HEK293T (cell line): ENCODE results near the gene TUBB4A.
A peak's percentile ranks its signal among the peaks of the same experiment; 100 is the strongest.

Experiments used
- CTCF ChIA-PET: fragments of 350-600 bp; formaldehyde crosslinking; extraction: SDS; loops from one replicate; lab custom pipeline; 2021; ENCODE audit warnings: antibody characterized with exemption, inconsistent platforms; lab: Yijun Ruan, JAX
- POLR2A ChIA-PET: fragments of 350-600 bp; formaldehyde crosslinking; extraction: SDS; loops from one replicate; lab custom pipeline; 2020; ENCODE audit warnings: antibody characterized with exemption, inconsistent platforms; lab: Yijun Ruan, JAX
- DNase-seq: peaks from one replicate; pipeline ENCODE4 v3.0.0; 2012; ENCODE audit warnings: mixed read lengths; ENCODE audit errors: extremely low spot score
- ARNT ChIP-seq: fragments of 450-650 bp; IDR thresholded peaks from 2 replicates; pipeline ENCODE4 v1.6.1; 2017; ENCODE audit warnings: mild to moderate bottlenecking
- BHLHE40 ChIP-seq: fragments of 450-650 bp; IDR thresholded peaks from 2 replicates; pipeline ENCODE4 v1.6.1; 2016; ENCODE audit warnings: mild to moderate bottlenecking, moderate library complexity, borderline replicate concordance
- CTBP1 ChIP-seq: fragments of 450-650 bp; IDR thresholded peaks from 2 replicates; pipeline ENCODE4 v1.6.1; 2016; ENCODE audit warnings: borderline replicate concordance
- ELF4 ChIP-seq: fragments of 450-650 bp; IDR thresholded peaks from 2 replicates; pipeline ENCODE4 v1.6.1; 2017; ENCODE audit warnings: antibody characterized with exemption
- FOXA1 ChIP-seq: fragments of 450-650 bp; IDR thresholded peaks from 2 replicates; pipeline ENCODE4 v1.6.1; 2016; ENCODE audit warnings: mild to moderate bottlenecking
- FOXK2 ChIP-seq: fragments of 450-650 bp; IDR thresholded peaks from 2 replicates; pipeline ENCODE4 v1.6.1; 2016; ENCODE audit warnings: mild to moderate bottlenecking
- FOXM1 ChIP-seq: fragments of 450-650 bp; IDR thresholded peaks from 2 replicates; pipeline ENCODE4 v1.6.1; 2017; ENCODE audit warnings: mild to moderate bottlenecking, borderline replicate concordance
- HDGF ChIP-seq: fragments of 450-650 bp; IDR thresholded peaks from 2 replicates; pipeline ENCODE4 v1.6.1; 2017; ENCODE audit warnings: antibody characterized with exemption, borderline replicate concordance
- L3MBTL2 ChIP-seq: fragments of 450-650 bp; conservative IDR thresholded peaks from 2 replicates; pipeline ENCODE4 v1.6.1; 2016; ENCODE audit warnings: mild to moderate bottlenecking
- LEF1 ChIP-seq: fragments of 450-650 bp; IDR thresholded peaks from 2 replicates; pipeline ENCODE4 v1.6.1; 2017; ENCODE audit warnings: mild to moderate bottlenecking, borderline replicate concordance
- NFRKB ChIP-seq: fragments of 450-650 bp; IDR thresholded peaks from 2 replicates; pipeline ENCODE4 v1.6.1; 2016; ENCODE audit warnings: mild to moderate bottlenecking, moderate library complexity
- SP1 ChIP-seq: fragments of 450-650 bp; IDR thresholded peaks from 2 replicates; pipeline ENCODE4 v1.6.1; 2017
- SUZ12 ChIP-seq: fragments of 450-650 bp; IDR thresholded peaks from 2 replicates; pipeline ENCODE4 v1.6.1; 2016; ENCODE audit warnings: mild to moderate bottlenecking
- TARDBP ChIP-seq: fragments of 450-650 bp; IDR thresholded peaks from 2 replicates; pipeline ENCODE4 v1.6.1; 2016
- ZNF384 ChIP-seq: fragments of 450-650 bp; IDR thresholded peaks from 2 replicates; pipeline ENCODE4 v1.6.1; 2016
- TF ChIP-seq, protein P1 (sequence below): fragments of 450-650 bp; IDR thresholded peaks from 2 replicates; pipeline ENCODE4 v1.6.1; 2016

The TUBB4A gene

GRCh38 chr19:6519289-6519688 lies 17.2 kb upstream of the TUBB4A start:
- ChIA-PET CTCF (no interaction called here), POLR2A (interaction anchor here (2.9 kb wide), 1 partner anchor 12 kb away, joined by 14 read pairs; the partner anchor contains the start of gene TNFSF9)
- TF ChIP-seq L3MBTL2 (no peak), SP1 (no peak), ARNT (no peak), ZNF384 (no peak), FOXK2 (no peak), LEF1 (no peak), ELF4 (no peak), HDGF (no peak)
- TF ChIP-seq, protein P1, sequence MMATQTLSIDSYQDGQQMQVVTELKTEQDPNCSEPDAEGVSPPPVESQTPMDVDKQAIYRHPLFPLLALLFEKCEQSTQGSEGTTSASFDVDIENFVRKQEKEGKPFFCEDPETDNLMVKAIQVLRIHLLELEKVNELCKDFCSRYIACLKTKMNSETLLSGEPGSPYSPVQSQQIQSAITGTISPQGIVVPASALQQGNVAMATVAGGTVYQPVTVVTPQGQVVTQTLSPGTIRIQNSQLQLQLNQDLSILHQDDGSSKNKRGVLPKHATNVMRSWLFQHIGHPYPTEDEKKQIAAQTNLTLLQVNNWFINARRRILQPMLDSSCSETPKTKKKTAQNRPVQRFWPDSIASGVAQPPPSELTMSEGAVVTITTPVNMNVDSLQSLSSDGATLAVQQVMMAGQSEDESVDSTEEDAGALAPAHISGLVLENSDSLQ = no peak
- DNase-seq = no peak

DNA sequence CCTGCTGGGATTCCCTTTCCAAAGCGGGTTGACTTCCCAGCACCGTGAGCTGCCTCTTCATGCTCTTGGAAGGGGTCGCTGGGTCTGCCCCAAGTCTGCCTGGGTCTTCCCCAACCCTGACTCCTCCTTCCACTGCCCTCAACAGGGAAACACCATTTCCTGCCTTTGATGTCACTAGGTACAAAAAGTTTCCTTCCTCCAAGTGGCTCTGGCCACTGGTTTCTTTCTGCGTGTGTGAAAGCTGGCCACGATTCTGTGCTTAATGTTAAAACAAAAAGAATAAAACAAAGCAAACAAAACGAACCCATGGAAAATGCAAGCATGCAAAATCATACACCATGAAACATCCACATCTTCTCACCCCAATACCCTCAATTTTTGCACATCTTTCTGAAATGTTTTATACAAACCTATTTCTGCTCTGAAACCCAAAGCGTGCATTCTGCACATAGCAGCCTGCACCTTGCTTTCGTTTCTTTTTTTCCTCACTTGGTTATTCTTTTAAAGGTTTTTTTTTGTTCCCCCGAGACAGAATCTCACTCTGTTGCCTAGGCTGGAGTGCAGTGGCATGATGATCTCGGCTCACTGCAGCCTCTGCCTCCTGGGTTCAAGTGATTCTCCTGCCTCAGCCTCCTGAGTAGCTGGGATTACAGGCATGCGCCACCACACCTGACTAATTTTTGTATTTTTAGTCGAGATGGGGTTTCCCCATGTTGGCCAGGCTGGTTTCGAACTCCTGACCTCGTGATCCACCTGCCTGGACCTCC lies 16.2 kb upstream of the TUBB4A start:
- POLR2A ChIA-PET = no interaction called here
- DNase-seq = no peak
- TF ChIP-seq ELF4 = no peak
- TF ChIP-seq ARNT = no peak
- no peak for TF ChIP-seq FOXK2
- no peak for TF ChIP-seq FOXA1
- CTCF ChIA-PET = no interaction called here

DNA sequence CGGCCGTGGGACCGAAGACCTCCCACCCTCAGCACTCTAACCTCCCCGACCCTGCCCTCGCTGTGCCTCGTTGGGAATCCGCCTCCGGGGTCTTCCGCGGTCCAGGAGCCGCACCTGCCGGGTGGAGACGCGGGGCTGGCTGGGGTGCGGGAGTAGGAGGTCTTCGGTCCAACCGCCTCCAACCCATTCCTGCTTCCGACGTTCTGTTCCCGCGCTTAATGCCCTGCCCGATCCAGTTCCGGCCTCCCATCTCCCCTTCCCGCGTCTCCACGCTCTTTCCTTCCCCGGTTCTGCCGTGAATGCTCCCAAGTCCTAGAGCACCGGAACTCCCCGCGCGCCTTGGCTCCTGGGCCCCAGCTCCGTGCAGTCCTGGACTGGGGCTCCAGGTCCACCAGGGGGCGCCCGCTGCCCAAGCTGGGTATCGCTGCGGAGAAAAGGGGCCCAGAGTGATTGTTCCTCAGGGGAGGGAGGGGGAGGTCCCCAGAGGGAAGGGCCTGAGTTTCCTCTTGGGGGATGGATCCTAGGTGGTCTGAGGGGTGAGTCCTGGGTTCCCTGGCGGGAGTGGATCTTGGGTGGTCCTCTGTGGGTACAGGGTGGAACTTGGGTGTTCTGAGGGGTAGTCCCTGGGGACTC lies 14.7 kb upstream of the TUBB4A start:
- peak; percentile 90 for DNase-seq
- POLR2A ChIA-PET = interaction anchor here (0.7 to 2.0 kb wide), 6 partner anchors 11 to 221 kb away, joined by 3 to 16 read pairs (median 3); partner anchors contain the start of genes GPR108, KHSRP and TNFSF9
- TF ChIP-seq CTBP1 (no peak), BHLHE40 (no peak), HDGF (no peak), L3MBTL2 (peak; percentile 85), SUZ12 (no peak), SP1 (no peak), ELF4 (no peak), TARDBP (no peak), FOXK2 (no peak)
- CTCF ChIA-PET = interaction anchor here (0.6 to 1.6 kb wide), 8 partner anchors 22 to 391 kb away, joined by 3 to 4 read pairs (median 3); no protein-coding TSS in a partner anchor

GRCh38 chr19:6516018-6516658 lies 14.0 kb upstream of the TUBB4A start:
- ChIA-PET POLR2A (interaction anchor here (0.7 to 2.0 kb wide), 6 partner anchors 12 to 222 kb away, joined by 3 to 16 read pairs (median 3); partner anchors contain the start of genes GPR108, KHSRP and TNFSF9), CTCF (interaction anchor here (0.6 to 1.6 kb wide), 8 partner anchors 22 to 390 kb away, joined by 3 to 4 read pairs (median 3); no protein-coding TSS in a partner anchor)
- DNase-seq = peak; percentile 97
- TF ChIP-seq LEF1 (no peak), L3MBTL2 (no peak), SP1 (peak; percentile 57), BHLHE40 (no peak), FOXK2 (no peak), ZNF384 (no peak), SUZ12 (no peak), FOXA1 (no peak), ARNT (no peak), TARDBP (peak; percentile 77; the same call in 1 of the 2 replicates), NFRKB (no peak), ELF4 (no peak)
- TF ChIP-seq, protein P1 = peak; percentile 97

DNA sequence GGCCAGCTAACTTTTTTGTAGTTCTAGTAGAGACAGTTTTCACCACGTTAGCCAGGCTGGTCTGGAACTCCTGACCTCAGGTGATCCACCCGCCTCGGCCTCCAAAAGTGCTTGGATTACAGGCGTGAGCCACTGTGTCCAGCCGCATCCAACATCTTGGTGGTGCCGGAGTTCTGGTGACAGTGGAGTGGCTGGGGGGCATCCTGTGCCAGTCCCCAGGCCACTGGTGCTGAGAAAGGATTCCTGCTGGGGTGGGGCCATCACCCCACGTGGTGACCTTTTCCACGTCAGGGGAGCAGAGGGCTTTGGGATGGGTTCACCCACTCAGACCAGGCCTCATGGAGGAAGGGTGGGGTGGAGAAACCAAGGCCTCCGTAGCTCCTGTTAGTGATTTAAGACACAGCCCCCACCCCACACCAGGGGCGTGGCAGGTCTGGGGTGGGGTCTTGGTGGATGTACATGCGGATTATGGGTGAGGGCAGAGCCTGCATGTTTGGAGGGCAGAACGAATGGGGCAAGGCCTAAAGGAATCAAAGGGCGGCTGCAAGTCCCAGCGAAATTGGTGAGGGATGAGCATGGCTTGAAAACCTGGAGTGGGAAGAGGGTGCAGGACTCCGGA lies 12.9 kb upstream of the TUBB4A start:
- TF ChIP-seq, protein P1 = no peak
- TF ChIP-seq SUZ12 (no peak), ARNT (no peak), BHLHE40 (no peak), TARDBP (no peak), FOXK2 (no peak), ZNF384 (no peak)
- DNase-seq = no peak
- POLR2A ChIA-PET = no interaction called here
- CTCF ChIA-PET = no interaction called here

- ChIA-PET CTCF (no interaction called here), POLR2A (no interaction called here)
- no peak for DNase-seq
- TF ChIP-seq ZNF384 (no peak), FOXM1 (no peak), BHLHE40 (no peak), L3MBTL2 (no peak), SUZ12 (no peak), ELF4 (no peak), FOXA1 (no peak), ARNT (no peak), HDGF (no peak), CTBP1 (no peak), NFRKB (no peak), FOXK2 (no peak), LEF1 (no peak), TARDBP (no peak), SP1 (no peak)
- TF ChIP-seq, protein P1 = no peak
These were observed 12.0 kb upstream of the TUBB4A start for GRCh38 chr19:6514089-6514488.
